ENCODE measurements around the gene SHE.

SHE gene

DNA sequence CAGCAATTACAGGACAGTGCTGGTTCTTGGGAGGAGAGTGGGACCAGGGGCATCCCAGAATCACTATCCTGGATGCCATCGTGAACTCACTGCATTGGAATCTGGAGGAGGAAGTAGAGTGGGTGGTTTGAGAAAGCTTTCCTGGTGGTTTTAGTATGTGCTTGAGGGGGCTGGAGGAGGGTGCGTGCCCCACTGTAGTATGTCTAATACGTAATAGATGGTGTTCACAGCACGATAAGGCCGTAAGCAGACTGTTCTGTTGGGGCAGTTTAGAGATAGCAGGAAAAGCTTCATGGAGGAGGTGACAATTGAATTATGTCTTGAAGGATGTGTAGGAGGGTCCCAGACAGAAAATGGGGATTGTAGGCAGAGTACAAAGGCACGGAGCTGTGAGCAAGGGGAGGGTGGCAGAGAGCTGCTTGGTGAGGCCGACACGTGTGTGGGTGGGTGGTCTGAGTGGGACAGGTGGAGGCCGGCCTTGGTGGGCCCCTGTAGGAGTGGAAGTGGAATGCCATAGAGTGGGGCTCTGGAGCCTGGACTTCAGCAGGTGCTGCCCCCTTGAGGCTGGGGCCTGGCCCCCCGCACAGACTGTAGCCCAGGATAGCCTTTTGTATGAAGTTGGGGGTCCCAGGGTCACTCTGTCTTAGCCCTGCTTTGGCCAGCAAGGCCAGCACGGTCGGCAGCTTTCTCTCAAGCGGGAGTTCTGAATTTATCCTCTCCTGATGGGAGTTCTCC lies 60.0 kb downstream of the SHE start:
- no peak for TF ChIP-seq CREB1 (IDR thresholded peaks at IDR 0.05; ENCODE audit: low read depth)
- TF ChIP-seq RAD21 (IDR thresholded peaks at IDR 0.05; ENCODE audit: low read depth), result 0 out of 2 replicates have a peak, but pooled peaks have one; percentile 23

DNA sequence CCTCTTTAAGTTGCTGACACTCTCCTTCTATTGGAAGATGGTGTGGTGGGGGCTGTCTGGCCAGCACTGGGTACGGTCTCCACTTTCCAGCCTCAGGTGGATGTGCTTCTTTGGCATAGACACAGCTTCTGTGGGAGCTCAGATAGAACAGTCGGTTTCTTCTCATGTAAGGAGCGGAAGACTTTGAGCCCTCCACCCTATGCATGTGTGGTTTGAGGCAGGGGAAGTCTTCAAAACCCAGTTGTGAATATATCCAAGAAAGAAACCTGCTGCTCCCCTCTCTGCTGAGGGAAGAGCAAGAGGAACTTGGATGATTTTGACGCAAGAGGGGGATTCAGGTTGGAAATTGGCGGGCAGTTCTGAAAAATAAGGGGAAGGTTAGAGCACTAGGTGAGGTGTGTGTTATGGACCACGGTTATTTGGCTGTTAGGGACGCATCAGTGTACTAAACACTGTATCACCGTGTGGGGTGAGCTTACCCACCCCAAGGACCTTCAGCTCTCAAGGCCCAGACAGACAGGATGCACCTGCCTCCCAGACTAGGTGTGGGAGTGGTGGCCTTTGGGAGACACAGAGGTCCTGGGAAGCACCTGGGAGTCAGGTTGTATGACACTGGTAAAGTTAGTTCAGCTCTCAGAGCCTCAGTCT lies 60.8 kb downstream of the SHE start:
- TF ChIP-seq TCF12 (IDR thresholded peaks at IDR 0.05; ENCODE audit: low read depth), result no peak
- TF ChIP-seq EGR1 (IDR thresholded peaks at IDR 0.05), result no peak
- TF ChIP-seq TEAD4 (IDR thresholded peaks at IDR 0.05), result no peak
- TF ChIP-seq, protein P1, sequence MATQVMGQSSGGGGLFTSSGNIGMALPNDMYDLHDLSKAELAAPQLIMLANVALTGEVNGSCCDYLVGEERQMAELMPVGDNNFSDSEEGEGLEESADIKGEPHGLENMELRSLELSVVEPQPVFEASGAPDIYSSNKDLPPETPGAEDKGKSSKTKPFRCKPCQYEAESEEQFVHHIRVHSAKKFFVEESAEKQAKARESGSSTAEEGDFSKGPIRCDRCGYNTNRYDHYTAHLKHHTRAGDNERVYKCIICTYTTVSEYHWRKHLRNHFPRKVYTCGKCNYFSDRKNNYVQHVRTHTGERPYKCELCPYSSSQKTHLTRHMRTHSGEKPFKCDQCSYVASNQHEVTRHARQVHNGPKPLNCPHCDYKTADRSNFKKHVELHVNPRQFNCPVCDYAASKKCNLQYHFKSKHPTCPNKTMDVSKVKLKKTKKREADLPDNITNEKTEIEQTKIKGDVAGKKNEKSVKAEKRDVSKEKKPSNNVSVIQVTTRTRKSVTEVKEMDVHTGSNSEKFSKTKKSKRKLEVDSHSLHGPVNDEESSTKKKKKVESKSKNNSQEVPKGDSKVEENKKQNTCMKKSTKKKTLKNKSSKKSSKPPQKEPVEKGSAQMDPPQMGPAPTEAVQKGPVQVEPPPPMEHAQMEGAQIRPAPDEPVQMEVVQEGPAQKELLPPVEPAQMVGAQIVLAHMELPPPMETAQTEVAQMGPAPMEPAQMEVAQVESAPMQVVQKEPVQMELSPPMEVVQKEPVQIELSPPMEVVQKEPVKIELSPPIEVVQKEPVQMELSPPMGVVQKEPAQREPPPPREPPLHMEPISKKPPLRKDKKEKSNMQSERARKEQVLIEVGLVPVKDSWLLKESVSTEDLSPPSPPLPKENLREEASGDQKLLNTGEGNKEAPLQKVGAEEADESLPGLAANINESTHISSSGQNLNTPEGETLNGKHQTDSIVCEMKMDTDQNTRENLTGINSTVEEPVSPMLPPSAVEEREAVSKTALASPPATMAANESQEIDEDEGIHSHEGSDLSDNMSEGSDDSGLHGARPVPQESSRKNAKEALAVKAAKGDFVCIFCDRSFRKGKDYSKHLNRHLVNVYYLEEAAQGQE (IDR thresholded peaks at IDR 0.05; ENCODE audit: low read depth), result no peak
- no peak for TF ChIP-seq YY1 (IDR thresholded peaks at IDR 0.05; ENCODE audit: low read depth)
- no peak for TF ChIP-seq TAF1 (IDR thresholded peaks at IDR 0.05; ENCODE audit: low read depth)
- no peak for TF ChIP-seq ZBTB7A (IDR thresholded peaks at IDR 0.05; ENCODE audit: low read depth)
- TF ChIP-seq RAD21 (IDR thresholded peaks at IDR 0.05; ENCODE audit: low read depth), result no peak
- TF ChIP-seq FOXM1 (IDR thresholded peaks at IDR 0.05; ENCODE audit: borderline replicate concordance, low read depth), result no peak
- TF ChIP-seq, protein P2, sequence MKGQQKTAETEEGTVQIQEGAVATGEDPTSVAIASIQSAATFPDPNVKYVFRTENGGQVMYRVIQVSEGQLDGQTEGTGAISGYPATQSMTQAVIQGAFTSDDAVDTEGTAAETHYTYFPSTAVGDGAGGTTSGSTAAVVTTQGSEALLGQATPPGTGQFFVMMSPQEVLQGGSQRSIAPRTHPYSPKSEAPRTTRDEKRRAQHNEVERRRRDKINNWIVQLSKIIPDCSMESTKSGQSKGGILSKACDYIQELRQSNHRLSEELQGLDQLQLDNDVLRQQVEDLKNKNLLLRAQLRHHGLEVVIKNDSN (IDR thresholded peaks at IDR 0.05), result no peak
- TF ChIP-seq CREB1 (IDR thresholded peaks at IDR 0.05; ENCODE audit: low read depth), result no peak
- TF ChIP-seq, protein P3, sequence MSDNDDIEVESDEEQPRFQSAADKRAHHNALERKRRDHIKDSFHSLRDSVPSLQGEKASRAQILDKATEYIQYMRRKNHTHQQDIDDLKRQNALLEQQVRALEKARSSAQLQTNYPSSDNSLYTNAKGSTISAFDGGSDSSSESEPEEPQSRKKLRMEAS (IDR thresholded peaks at IDR 0.05), result no peak
- TF ChIP-seq NFIC (IDR thresholded peaks at IDR 0.05), result no peak
- TF ChIP-seq EP300 (IDR thresholded peaks at IDR 0.05; ENCODE audit: borderline replicate concordance), result no peak
- TF ChIP-seq CEBPB (IDR thresholded peaks at IDR 0.05), result no peak

DNA sequence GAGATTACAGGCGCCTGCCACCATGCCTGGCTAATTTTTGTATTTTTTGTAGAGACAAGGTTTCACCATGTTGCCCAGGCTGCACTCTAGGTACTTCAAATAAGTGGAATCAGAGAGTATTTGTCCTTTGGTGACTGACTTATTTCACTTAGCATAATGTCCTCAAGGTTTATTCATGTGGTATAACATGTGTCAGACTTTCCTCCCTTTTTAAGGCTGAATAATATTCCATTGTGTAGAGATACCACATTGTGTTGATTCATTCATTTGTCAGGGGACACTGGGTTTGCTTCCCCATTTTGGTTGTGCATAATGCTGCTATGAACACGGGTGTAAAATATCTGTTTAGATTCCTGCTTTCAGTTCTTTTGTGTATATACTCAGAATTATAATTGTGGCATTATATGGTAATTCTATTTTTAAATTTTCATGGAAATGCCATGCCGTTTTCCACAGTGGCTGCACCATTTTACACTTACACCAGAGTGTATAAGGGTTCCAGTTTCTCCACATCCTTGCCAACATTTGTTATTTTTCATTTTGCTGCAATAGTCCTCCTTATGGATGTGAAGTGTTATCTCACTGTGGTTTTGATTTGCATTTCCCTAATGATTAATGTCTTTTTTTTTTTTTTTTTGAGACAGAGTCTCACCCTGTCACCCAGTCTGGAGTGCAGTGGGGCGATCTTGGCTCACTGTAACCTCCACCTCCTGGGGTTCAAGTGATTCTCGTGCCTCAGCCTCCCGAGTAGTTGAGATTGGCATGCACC lies 62.0 kb downstream of the SHE start:
- TF ChIP-seq, protein P3 (IDR thresholded peaks at IDR 0.05), result no peak
- TF ChIP-seq FOXM1 (IDR thresholded peaks at IDR 0.05; ENCODE audit: borderline replicate concordance, low read depth) (no peak), TEAD4 (IDR thresholded peaks at IDR 0.05) (no peak), YY1 (IDR thresholded peaks at IDR 0.05; ENCODE audit: low read depth) (no peak), ZBTB7A (IDR thresholded peaks at IDR 0.05; ENCODE audit: low read depth) (no peak), CEBPB (IDR thresholded peaks at IDR 0.05) (no peak), CREB1 (IDR thresholded peaks at IDR 0.05; ENCODE audit: low read depth) (no peak)

DNA sequence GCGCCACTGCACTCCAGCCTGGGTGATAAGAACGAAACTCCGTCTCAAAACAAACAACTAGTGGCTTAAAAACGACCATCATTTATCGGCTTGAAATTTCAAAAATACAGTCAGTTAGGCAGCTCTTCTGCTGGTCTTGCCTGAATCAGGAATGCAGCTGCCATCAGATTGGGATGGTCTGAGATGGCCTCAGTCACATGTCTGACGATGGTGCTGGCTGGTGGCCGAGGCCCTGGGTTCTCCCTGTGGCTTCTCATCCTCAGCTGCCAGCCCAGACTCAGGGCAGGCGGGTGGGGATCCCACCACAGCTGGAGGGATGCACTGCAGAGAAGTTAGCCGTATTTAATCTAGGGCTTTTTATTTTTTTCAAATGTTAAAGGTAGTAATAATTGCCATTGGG lies 65.8 kb downstream of the SHE start:
- TF ChIP-seq, protein P2 (IDR thresholded peaks at IDR 0.05), result no peak
- TF ChIP-seq EP300 (IDR thresholded peaks at IDR 0.05; ENCODE audit: borderline replicate concordance) (no peak), CEBPB (IDR thresholded peaks at IDR 0.05) (no peak), EGR1 (IDR thresholded peaks at IDR 0.05) (no peak)

DNA sequence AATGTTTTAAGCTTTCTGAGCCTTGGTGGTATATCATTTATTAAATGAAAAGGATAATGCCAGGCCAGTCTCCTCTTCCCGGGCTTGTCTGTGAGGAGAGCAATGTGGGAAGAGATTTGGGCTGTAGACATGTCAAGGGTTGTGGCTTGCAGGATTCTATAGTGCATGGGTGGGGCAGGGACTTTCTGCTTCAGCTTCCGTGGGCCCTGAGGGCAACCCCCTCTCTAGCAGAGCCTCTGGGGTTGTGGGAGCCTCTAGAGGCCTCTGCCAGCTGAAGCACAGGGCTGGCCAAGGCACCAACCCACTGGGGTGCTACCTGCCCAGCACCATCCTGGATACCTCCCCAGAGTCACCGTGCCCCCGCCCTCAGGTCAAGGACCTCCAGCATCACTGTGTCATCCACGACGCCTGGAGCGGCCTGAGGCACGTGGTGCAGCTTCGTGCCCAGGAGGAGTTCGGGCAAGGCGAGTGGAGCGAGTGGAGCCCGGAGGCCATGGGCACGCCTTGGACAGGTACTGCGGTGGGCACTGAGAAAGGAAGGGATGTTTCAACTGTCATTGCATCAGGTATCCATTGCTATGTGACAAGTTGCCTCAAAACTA lies 66.5 kb downstream of the SHE start:
- TF ChIP-seq TAF1 (IDR thresholded peaks at IDR 0.05; ENCODE audit: low read depth), result no peak
- no peak for TF ChIP-seq YY1 (IDR thresholded peaks at IDR 0.05; ENCODE audit: low read depth)
- TF ChIP-seq CEBPB (IDR thresholded peaks at IDR 0.05), result no peak
- no peak for TF ChIP-seq EGR1 (IDR thresholded peaks at IDR 0.05)
- no peak for TF ChIP-seq ZBTB7A (IDR thresholded peaks at IDR 0.05; ENCODE audit: low read depth)
- TF ChIP-seq RAD21 (IDR thresholded peaks at IDR 0.05; ENCODE audit: low read depth), result no peak
- no peak for TF ChIP-seq CREB1 (IDR thresholded peaks at IDR 0.05; ENCODE audit: low read depth)
- no peak for TF ChIP-seq TEAD4 (IDR thresholded peaks at IDR 0.05)
- no peak for TF ChIP-seq FOXM1 (IDR thresholded peaks at IDR 0.05; ENCODE audit: borderline replicate concordance, low read depth)
- TF ChIP-seq, protein P3 (IDR thresholded peaks at IDR 0.05), result no peak
- no peak for TF ChIP-seq EP300 (IDR thresholded peaks at IDR 0.05; ENCODE audit: borderline replicate concordance)
- TF ChIP-seq, protein P1 (IDR thresholded peaks at IDR 0.05; ENCODE audit: low read depth), result no peak
- no peak for TF ChIP-seq NFIC (IDR thresholded peaks at IDR 0.05)
- TF ChIP-seq, protein P2 (IDR thresholded peaks at IDR 0.05), result no peak
- no peak for TF ChIP-seq TCF12 (IDR thresholded peaks at IDR 0.05; ENCODE audit: low read depth)

All from Ishikawa (cell line).